ENCODE data around the gene ELAPOR2.

ELAPOR2 gene

DNA sequence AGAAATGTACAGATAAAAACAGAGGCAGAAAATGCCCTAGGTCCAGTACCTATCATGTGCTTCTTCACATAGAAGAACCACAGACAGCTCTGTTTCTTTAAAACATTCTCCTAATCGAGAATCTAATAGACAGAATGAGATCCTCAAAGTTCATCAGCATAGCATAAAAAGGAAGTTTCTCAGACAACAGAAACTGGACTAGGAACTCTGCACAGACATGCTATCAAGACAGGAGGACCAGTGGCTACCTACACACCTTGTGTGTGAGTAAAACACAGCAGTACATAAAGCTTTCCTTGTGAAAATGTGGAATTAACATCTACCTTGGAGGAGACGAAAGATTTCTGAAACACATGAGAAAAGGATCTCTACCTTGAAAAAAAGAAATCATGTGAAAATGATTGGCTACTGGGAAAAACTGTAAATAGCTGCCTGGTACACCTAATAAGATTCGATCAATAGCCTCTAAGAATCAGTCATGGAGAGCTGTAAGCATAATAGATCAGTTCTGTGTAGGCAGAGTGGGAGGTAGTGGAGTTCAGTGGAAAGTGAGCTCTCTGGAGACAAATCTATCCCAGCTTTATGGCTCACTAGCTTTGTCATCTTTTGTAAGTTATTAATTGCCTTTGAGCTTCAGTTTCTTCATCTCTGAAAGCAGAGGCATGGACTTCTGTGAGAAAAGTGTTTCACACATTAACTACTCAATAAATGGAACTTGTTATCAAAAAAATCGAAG lies 26.7 kb downstream of the ELAPOR2 start:
- DNase-seq (no peak), ATAC-seq (replicated peaks) (no peak)
- Mint-ChIP-seq H3K27ac (no peak overlapping the region), H3K27me3 (peaks cover 0 to 7% of the 10 kb centered on the region in 2 donors), H3K36me3 (ENCODE audit: insufficient read depth) (no peaks in the 10 kb centered on the region), H3K9me3 (no peaks in the 10 kb centered on the region), H3K4me1 (ENCODE audit: low read depth in 2 of 2) (no peaks in the 10 kb centered on the region), H3K4me3 (no peak overlapping the region)

DNA sequence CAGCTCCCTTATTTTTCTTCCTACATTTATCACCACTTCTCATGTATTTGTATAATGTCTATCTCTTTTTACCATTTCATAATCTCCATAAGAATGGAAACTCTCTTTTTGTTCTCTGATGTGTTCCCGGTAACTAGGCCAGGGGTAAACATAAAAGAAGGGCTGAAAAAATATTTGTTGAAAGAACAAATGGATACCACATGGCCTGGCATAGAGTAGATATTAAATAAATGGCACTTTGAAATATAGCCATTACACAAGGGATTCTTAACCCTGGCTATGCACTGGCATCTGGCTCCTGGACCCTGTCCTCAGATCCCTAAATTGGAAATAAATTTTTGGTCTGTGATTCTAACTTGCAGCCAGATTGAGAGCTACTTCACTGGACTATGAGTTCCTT lies 30.4 kb downstream of the ELAPOR2 start:
- H3K9me3 Mint-ChIP-seq, result no peaks in the 10 kb centered on the region
- ATAC-seq (replicated peaks), result no peak
- no peak overlapping the region for H3K27ac Mint-ChIP-seq
- no peak overlapping the region for H3K4me3 Mint-ChIP-seq
- no peak for DNase-seq
- H3K27me3 Mint-ChIP-seq, result no peaks in the 10 kb centered on the region
- H3K4me1 Mint-ChIP-seq (ENCODE audit: low read depth in 2 of 2), result no peaks in the 10 kb centered on the region
- no peaks in the 10 kb centered on the region for H3K36me3 Mint-ChIP-seq (ENCODE audit: insufficient read depth)

DNA sequence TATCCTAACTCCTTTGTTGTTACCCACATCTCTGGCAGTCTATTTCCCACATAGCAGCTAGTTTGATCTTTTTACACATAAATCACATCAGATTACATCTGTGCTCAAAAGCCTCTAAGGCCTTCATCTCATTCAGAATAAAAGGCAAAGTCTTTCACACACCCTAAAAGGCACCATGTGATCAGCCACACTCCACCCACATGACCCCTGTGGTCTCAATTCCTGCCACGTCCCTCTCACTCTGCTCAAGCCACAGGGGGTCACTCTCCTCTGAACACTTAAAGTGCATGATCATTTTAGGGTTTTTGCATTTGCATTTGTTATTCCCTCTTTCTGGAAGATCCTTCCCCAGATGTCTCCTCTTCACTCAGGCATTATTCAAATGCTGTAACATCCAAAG lies 30.8 kb downstream of the ELAPOR2 start:
- Mint-ChIP-seq H3K36me3 (ENCODE audit: insufficient read depth) (no peaks in the 10 kb centered on the region), H3K27ac (no peak overlapping the region), H3K4me3 (no peak overlapping the region), H3K27me3 (no peaks in the 10 kb centered on the region), H3K4me1 (ENCODE audit: low read depth in 2 of 2) (no peaks in the 10 kb centered on the region), H3K9me3 (no peaks in the 10 kb centered on the region)
- DNase-seq, result no peak
- peak; percentile 32 for ATAC-seq (replicated peaks)

DNA sequence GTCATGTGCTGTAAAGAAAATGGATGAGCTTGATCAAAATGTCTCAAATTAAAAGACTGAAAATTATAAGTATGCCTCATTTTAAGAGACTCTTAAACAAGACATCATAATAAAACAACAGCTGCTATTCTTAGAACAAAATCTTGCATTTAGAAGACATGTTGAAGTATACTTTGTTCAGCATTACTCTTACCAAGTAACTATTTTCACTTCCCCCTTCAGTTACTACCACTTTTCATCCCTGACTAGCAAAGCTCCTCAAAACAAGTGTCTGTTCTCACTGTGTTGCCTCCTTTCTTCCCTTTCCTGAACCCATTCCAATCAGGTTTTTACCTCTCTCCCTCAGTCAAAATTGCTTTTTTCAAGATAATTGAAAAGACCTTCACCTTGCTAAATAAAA lies 31.6 kb downstream of the ELAPOR2 start:
- DNase-seq (no peak), ATAC-seq (replicated peaks) (no peak)
- Mint-ChIP-seq H3K27me3 (no peaks in the 10 kb centered on the region), H3K27ac (no peak overlapping the region), H3K4me3 (no peak overlapping the region), H3K36me3 (ENCODE audit: insufficient read depth) (no peaks in the 10 kb centered on the region), H3K4me1 (ENCODE audit: low read depth in 2 of 2) (no peaks in the 10 kb centered on the region), H3K9me3 (no peaks in the 10 kb centered on the region)

DNA sequence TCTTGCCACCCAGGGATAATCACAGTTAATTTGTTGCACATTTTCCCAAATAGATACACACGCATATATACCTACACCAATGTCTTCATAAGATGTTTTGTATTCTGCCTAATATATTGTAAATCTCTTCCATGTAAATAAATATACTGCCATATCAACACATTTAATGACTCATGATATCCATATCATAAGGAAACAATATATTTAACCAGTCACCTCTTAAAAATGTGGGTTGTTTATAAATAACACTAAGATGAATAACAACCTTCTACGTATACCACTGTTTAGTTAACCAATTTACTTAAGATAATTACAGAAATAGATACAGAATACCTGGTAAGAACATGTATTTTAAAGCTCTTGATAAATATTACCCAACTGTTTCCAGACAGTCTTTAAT lies 38.2 kb downstream of the ELAPOR2 start:
- Mint-ChIP-seq H3K9me3 (no peaks in the 10 kb centered on the region), H3K27ac (no peak overlapping the region), H3K4me3 (no peak overlapping the region), H3K36me3 (ENCODE audit: insufficient read depth) (no peaks in the 10 kb centered on the region), H3K4me1 (ENCODE audit: low read depth in 2 of 2) (peaks cover 0 to 2% of the 10 kb centered on the region in 2 donors), H3K27me3 (no peaks in the 10 kb centered on the region)
- ATAC-seq (replicated peaks), result no peak
- no peak for DNase-seq

DNA sequence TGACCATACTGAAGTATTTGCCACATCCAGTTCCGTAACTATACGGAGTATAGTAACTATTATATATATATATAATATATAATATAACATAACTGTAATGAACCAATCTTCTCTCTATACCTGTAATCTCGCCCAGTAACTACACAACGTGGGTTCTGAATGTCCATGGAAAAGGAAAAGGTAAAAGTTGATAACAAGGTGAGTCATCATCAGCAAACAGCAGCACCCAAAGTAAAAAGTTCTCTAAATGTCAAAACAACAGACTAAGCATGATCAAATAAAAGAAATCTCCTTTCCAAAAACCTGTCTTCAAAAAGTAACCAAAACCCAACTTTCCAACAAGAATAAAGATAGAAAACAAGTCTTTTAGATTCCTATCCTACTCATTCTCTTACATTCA lies 42.8 kb downstream of the ELAPOR2 start:
- H3K4me3 Mint-ChIP-seq, result no peak overlapping the region
- no peak for DNase-seq
- no peaks in the 10 kb centered on the region for H3K27me3 Mint-ChIP-seq
- H3K27ac Mint-ChIP-seq, result no peak overlapping the region
- H3K9me3 Mint-ChIP-seq, result no peaks in the 10 kb centered on the region
- H3K36me3 Mint-ChIP-seq (ENCODE audit: insufficient read depth), result peaks cover 4% of the 10 kb centered on the region
- no peak for ATAC-seq (replicated peaks)
- H3K4me1 Mint-ChIP-seq (ENCODE audit: low read depth in 2 of 2), result peaks cover 0 to 4% of the 10 kb centered on the region in 2 donors

DNA sequence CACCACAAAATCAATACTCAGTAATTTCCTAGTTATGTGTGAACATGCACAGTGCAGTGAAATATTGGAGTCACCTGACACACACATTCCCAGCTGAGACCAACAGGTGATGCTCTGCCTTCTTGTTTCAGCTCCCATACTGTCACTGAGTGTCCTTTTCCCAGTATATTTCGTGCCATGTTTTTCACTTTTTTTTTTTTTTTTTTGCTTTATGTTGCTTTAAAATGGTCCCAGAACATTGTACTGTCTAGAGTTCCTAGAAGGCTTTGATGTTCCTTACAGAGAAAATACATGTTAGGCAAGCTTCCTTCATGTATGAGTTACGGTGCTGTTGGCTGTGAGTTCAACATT lies 45.6 kb downstream of the ELAPOR2 start:
- Mint-ChIP-seq H3K4me1 (ENCODE audit: low read depth in 2 of 2) (peaks cover 0 to 4% of the 10 kb centered on the region in 2 donors), H3K9me3 (no peaks in the 10 kb centered on the region), H3K27me3 (no peaks in the 10 kb centered on the region), H3K36me3 (ENCODE audit: insufficient read depth) (peaks cover 4% of the 10 kb centered on the region), H3K4me3 (no peak overlapping the region), H3K27ac (no peak overlapping the region)
- DNase-seq, result no peak
- no peak for ATAC-seq (replicated peaks)

DNA sequence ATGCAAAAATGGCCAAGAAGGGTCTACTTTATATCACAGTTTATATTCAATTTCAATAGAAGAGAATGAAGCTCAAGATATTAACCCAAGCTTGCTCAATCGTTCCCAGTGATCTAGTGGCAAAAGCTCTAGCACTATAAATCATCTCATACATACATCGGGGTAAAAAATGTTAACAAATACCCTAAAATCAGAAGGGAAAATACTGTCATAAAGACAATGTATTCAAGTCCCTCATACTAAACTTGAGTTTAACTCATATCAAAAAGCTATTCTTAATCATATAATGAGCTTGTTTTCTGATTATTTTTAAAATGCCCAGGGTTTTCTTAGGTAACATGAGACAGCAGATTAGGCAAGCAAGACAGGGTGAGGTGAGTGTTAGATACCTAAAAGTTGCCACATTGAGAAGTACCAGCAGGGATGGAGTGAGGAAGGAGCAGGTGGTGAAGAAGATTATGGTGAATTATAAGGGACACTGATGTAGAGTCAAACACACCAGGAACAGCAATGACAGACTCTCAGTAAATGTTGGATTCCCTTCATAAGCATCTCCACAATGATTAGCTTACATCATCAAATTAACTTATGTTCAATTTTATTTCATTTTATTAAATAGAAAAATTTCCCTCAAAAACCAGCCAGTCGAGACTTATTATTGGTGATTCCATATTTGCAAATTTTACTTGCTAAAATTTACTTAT lies 46.2 kb downstream of the ELAPOR2 start:
- DNase-seq, result no peak
- Mint-ChIP-seq H3K9me3 (no peaks in the 10 kb centered on the region), H3K36me3 (ENCODE audit: insufficient read depth) (peaks cover 4% of the 10 kb centered on the region), H3K27me3 (no peaks in the 10 kb centered on the region), H3K27ac (no peak overlapping the region), H3K4me3 (no peak overlapping the region), H3K4me1 (ENCODE audit: low read depth in 2 of 2) (peaks cover 0 to 4% of the 10 kb centered on the region in 2 donors)
- no peak for ATAC-seq (replicated peaks)
